HepG2 (cell line): ENCODE data around the gene MAPK4. TPM values are rescaled to one million over a fixed set of nuclear protein-coding genes. Genes with fewer than 3 reads are reported as not detected.

Source experiments
- ATAC-seq: fragments of 200-7000 bp; cut with Tn5 transposase; 3 replicates; pipeline ENCODE4 v1.9.1; 2020; ENCODE audit warnings: mild to moderate bottlenecking, moderate library complexity
- BruUV-seq: library from RNA; stranded (reverse); fragments of 400-500 nt; replicated peaks from 2 replicates; lab custom pipeline; 2021; lab: Mats Ljungman, UMichigan
- CTCF ChIA-PET: fragments of 300-600 bp; formaldehyde crosslinking; extraction: SDS; loops from one replicate; lab custom pipeline; 2021; ENCODE audit warnings: low total read pairs, inconsistent platforms, low intra/inter-chr PET ratio; lab: Yijun Ruan, JAX
- POLR2A ChIA-PET: fragments of 350-600 bp; sonication (Branson Sonifier 250); formaldehyde crosslinking; loops from one replicate; lab custom pipeline; 2020; ENCODE audit warnings: antibody characterized with exemption, inconsistent platforms; lab: Yijun Ruan, JAX
- DNase-seq: peaks from one replicate; pipeline ENCODE4 v3.0.0-alpha.2; 2015; ENCODE audit warnings: low spot score
- FAIRE-seq: peaks from 3 replicates; lab custom pipeline; 2011; peaks lifted over from hg19 to GRCh38; lab: Jason Lieb, UNC
- H2AFZ ChIP-seq: one replicate; pipeline ENCODE4 v1.6.1; 2011; ENCODE audit warnings: low read length, inconsistent platforms
- H3K27ac ChIP-seq: fragments of 300-600 bp; 3 replicates; pipeline ENCODE4 v1.8.0; 2011; ENCODE audit warnings: mixed run types, mild to moderate bottlenecking, mixed read lengths, low read length, inconsistent platforms; ENCODE audit not compliant: insufficient read depth; ENCODE audit errors: extremely low read length
- H3K27me3 ChIP-seq, 2 experiments: fragments of 200-600 bp in 1 of 2; 2 replicates in 1 of 2; 3 replicates in 1 of 2; pipeline versions ENCODE4 v1.6.0 to v1.8.0; 2011; ENCODE audit warnings: low read length in 2 of 2, mild to moderate bottlenecking in 2 of 2, moderate library complexity in 2 of 2, inconsistent platforms in 1 of 2; ENCODE audit not compliant: insufficient read depth in 2 of 2, control insufficient read depth in 1 of 2
- H3K36me3 ChIP-seq, 2 experiments: fragments of 200-600 bp in 1 of 2; replicated peaks in 1 of 2; 2 replicates in 1 of 2; 3 replicates in 1 of 2; pipeline versions ENCODE4 v1.5.1 to v1.8.0; 2011; ENCODE audit warnings: low read length in 2 of 2, inconsistent platforms in 1 of 2; ENCODE audit not compliant: insufficient read depth in 2 of 2, control insufficient read depth in 1 of 2
- H3K4me1 ChIP-seq: 2 replicates; pipeline ENCODE4 v1.5.1; 2012; ENCODE audit warnings: low read length, inconsistent platforms; ENCODE audit not compliant: insufficient read depth
- H3K4me2 ChIP-seq: 2 replicates; pipeline ENCODE4 v1.6.0; 2011; ENCODE audit warnings: low read depth, low read length, inconsistent platforms
- H3K4me3 ChIP-seq, 3 experiments: fragments of 200-600 bp in 1 of 3; sonication (generic), shearing (Covaris generic) in 1 of 3; replicated peaks in 1 of 3; 2 replicates each; pipeline ENCODE4 v1.5.1; 2011 to 2016; ENCODE audit warnings: low read length in 3 of 3, inconsistent platforms in 2 of 3, low read depth in 2 of 3, mild to moderate bottlenecking in 2 of 3, control low read depth in 1 of 3, mixed read lengths in 1 of 3; ENCODE audit not compliant: insufficient read depth in 1 of 3
- H3K79me2 ChIP-seq: one replicate; pipeline ENCODE4 v1.6.1; 2011; ENCODE audit warnings: low read length, inconsistent platforms; ENCODE audit not compliant: insufficient read depth
- H3K9ac ChIP-seq: 2 replicates; pipeline ENCODE4 v1.6.0; 2011; ENCODE audit warnings: mild to moderate bottlenecking, low read depth, low read length, inconsistent platforms; ENCODE audit not compliant: insufficient read depth
- H3K9me3 ChIP-seq: 2 replicates; pipeline ENCODE4 v1.5.1; 2012; ENCODE audit warnings: mild to moderate bottlenecking, low read length
- H4K20me1 ChIP-seq: 2 replicates; pipeline ENCODE4 v1.6.0; 2011; ENCODE audit warnings: inconsistent platforms, mild to moderate bottlenecking, low read length, moderate library complexity; ENCODE audit not compliant: insufficient read depth
- ATF2 ChIP-seq: sonication (generic); formaldehyde crosslinking; IDR thresholded peaks from 2 replicates; pipeline ENCODE4 v1.4.0; 2020; ENCODE audit warnings: missing genetic modification reagents
- BCL6 ChIP-seq: IDR thresholded peaks from 2 replicates; pipeline ENCODE4 v1.6.1; 2016; ENCODE audit warnings: missing genetic modification reagents, missing compliant biosample characterization
- CC2D1A ChIP-seq: sonication (generic); formaldehyde crosslinking; IDR thresholded peaks from 2 replicates; pipeline ENCODE4 v1.8.1; 2023; ENCODE audit warnings: mild to moderate bottlenecking, missing genetic modification reagents
- EEA1 ChIP-seq: sonication (generic); formaldehyde crosslinking; IDR thresholded peaks from 2 replicates; pipeline ENCODE4 v1.5.1; 2020; ENCODE audit warnings: mild to moderate bottlenecking, missing genetic modification reagents, borderline replicate concordance
- GZF1 ChIP-seq: sonication (generic); formaldehyde crosslinking; IDR thresholded peaks from 2 replicates; pipeline ENCODE4 v1.5.1; 2020; ENCODE audit warnings: mild to moderate bottlenecking, missing genetic modification reagents
- HMGXB4 ChIP-seq, 2 experiments: sonication (generic) in 1 of 2; formaldehyde crosslinking in 1 of 2; IDR thresholded peaks; 2 replicates each; pipeline versions ENCODE4 v1.4.0 to v1.6.1; 2018 to 2020; ENCODE audit warnings: missing genetic modification reagents in 2 of 2, borderline replicate concordance in 1 of 2, low read depth in 1 of 2, mild to moderate bottlenecking in 1 of 2, missing biosample characterization in 1 of 2
- ISX ChIP-seq: sonication (generic); formaldehyde crosslinking; conservative IDR thresholded peaks from 2 replicates; pipeline ENCODE4 v1.5.0; 2020; ENCODE audit warnings: missing genetic modification reagents
- KDM6A ChIP-seq: IDR thresholded peaks from 2 replicates; pipeline ENCODE4 v1.6.1; 2016; ENCODE audit warnings: low read depth
- NFAT5 ChIP-seq: sonication (generic); formaldehyde crosslinking; IDR thresholded peaks from 2 replicates; pipeline ENCODE4 v1.4.0; 2020; ENCODE audit warnings: missing genetic modification reagents
- PHF21A ChIP-seq: sonication (generic); formaldehyde crosslinking; IDR thresholded peaks from 2 replicates; pipeline ENCODE4 v1.5.0; 2020; ENCODE audit warnings: mild to moderate bottlenecking, missing genetic modification reagents
- XBP1 ChIP-seq: sonication (generic); formaldehyde crosslinking; IDR thresholded peaks from 2 replicates; pipeline ENCODE4 v1.5.0; 2020; ENCODE audit warnings: missing genetic modification reagents
- ZBTB8A ChIP-seq: sonication (generic); formaldehyde crosslinking; IDR thresholded peaks from 2 replicates; pipeline ENCODE4 v1.4.0; 2020; ENCODE audit warnings: mild to moderate bottlenecking, low read depth, missing genetic modification reagents, borderline replicate concordance
- ZNF282 ChIP-seq: fragments of 450-650 bp; IDR thresholded peaks from 2 replicates; pipeline ENCODE4 v1.6.1; 2018; ENCODE audit not compliant: partially characterized antibody
- ZNF780A ChIP-seq: sonication (generic); formaldehyde crosslinking; IDR thresholded peaks from 2 replicates; pipeline ENCODE4 v1.8.0; 2022; ENCODE audit warnings: mild to moderate bottlenecking, missing genetic modification reagents, moderate library complexity
- WGBS: methylation state at CpG from one replicate; pipeline ENCODE4 v1.1.6; 2017; ENCODE audit warnings: low lambda C conversion rate; 5-methylcytosine and 5-hydroxymethylcytosine counted together
- in situ Hi-C: cut with HindIII; loops from 2 replicates; pipeline ENCODE4 v1.10.0; 2017; ENCODE audit warnings: low pct_unique_long_range_greater_than_20kb; ENCODE audit not compliant: extremely low pct_ligation_motif_present
- intact Hi-C: fragments of 100-400 bp; cut with micrococcal nuclease; formaldehyde crosslinking; loops from one replicate; pipeline ENCODE4 v1.10.0; 2022; ENCODE audit not compliant: unreplicated experiment
- polyA plus RNA-seq, 8 experiments: library from polyadenylated mRNA; depleted of rRNA in 3 of 8; stranded (reverse) in 7 of 8; unstranded in 1 of 8; fragments of >200 nt; fragmentation: Illumina TruSeq in 4 of 8; extraction: Trizol in 4 of 8; gene quantifications; 2 replicates each; pipeline versions ENCODE4 v1.2.1 to v1.2.3, GENCODE V29; 2011 to 2016; ENCODE audit warnings: low read depth in 4 of 8, missing spikeins in 1 of 8, mixed read lengths in 1 of 8; ENCODE audit not compliant: insufficient read depth in 1 of 8
- total RNA-seq, 5 experiments: library from RNA; depleted of rRNA; stranded (reverse); fragments of >200 nt; fragmentation: Illumina TruSeq; extraction: Trizol; gene quantifications; 2 replicates each; pipeline ENCODE4 v1.2.3, GENCODE V29; 2016; ENCODE audit warnings: low read depth in 1 of 5
- TF ChIP-seq, protein P1 (sequence below): sonication (generic); formaldehyde crosslinking; IDR thresholded peaks from 2 replicates; pipeline ENCODE4 v1.5.0; 2020; ENCODE audit warnings: mild to moderate bottlenecking, missing genetic modification reagents, borderline replicate concordance

MAPK4 gene
- total and polyA plus RNA-seq, 2 of the 13 experiments (the other 11 are each of a cell fraction or from before 2014, with no cell fraction given) = not detected

DNA sequence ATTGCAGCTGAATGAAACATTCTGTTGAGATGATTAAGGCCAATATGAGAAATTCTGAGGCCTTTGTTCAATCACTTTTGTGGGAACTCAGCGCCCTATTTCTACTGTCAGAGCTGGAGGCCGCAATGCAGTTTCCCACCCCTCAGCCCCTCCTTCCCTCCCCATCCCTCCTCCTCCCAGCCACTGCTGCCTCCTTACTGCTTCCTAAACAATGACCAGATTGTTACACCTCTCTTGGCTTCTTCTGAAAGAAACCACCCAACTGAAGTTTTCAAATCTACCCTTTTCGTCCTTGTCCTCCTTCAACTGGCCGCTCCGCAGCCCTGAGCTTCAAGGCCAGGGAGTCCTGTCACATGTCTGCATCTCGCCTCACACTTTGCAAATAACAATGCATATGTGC is 36.7 kb upstream of the MAPK4 start:
- WGBS = 52% methylated on average over 6 of the region's 6 CpGs
- TF ChIP-seq ZBTB8A (CRISPR knock-in tag) (no peak), ZNF282 (no peak), GZF1 (CRISPR knock-in tag) (no peak), CC2D1A (CRISPR knock-in tag) (no peak), NFAT5 (CRISPR knock-in tag) (no peak), ISX (CRISPR knock-in tag) (no peak), EEA1 (CRISPR knock-in tag) (no peak), XBP1 (no peak), BCL6 (CRISPR knock-in tag) (no peak), ATF2 (no peak), ZNF780A (no peak), KDM6A (CRISPR knock-in tag) (no peak), PHF21A (CRISPR knock-in tag) (no peak), HMGXB4 (CRISPR knock-in tag; IDR thresholded peaks at IDR 0.05; ENCODE audit: borderline replicate concordance in 1 of 2, low read depth in 1 of 2) (no peak)
- TF ChIP-seq, protein P1, sequence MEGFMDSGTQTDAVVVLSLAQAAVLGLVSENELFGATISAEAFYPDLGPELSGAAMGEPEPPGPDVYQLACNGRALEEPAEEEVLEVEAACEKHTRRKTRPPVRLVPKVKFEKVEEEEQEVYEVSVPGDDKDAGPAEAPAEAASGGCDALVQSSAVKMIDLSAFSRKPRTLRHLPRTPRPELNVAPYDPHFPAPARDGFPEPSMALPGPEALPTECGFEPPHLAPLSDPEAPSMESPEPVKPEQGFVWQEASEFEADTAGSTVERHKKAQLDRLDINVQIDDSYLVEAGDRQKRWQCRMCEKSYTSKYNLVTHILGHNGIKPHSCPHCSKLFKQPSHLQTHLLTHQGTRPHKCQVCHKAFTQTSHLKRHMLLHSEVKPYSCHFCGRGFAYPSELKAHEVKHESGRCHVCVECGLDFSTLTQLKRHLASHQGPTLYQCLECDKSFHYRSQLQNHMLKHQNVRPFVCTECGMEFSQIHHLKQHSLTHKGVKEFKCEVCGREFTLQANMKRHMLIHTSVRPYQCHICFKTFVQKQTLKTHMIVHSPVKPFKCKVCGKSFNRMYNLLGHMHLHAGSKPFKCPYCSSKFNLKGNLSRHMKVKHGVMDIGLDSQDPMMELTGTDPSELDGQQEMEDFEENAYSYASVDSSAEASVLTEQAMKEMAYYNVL (CRISPR knock-in tag) = no peak

More for the DNA sequence above, 36.7 kb upstream of the MAPK4 start:
- no TSS peak for BruUV-seq
- Histone ChIP-seq H2AFZ (no peak overlapping the region), H4K20me1 (no peaks in the 10 kb centered on the region), H3K9ac (no peak overlapping the region), H3K4me3 (no peak overlapping the region), H3K9me3 (no peaks in the 10 kb centered on the region), H3K4me1 (no peaks in the 10 kb centered on the region), H3K27ac (no peak overlapping the region), H3K79me2 (no peaks in the 10 kb centered on the region), H3K4me2 (no peak overlapping the region), H3K27me3 (0 out of 5 replicates have a peak, but pooled peaks cover 0 to 7% of the 10 kb centered on the region in 2 experiments), H3K36me3 (no peaks in the 10 kb centered on the region)
- CTCF ChIA-PET = no interaction called here
- FAIRE-seq (no peak), ATAC-seq (no peak), DNase-seq (no peak)
- intact Hi-C loops = no loop called here
- POLR2A ChIA-PET = no interaction called here
- in situ Hi-C loops = no loop called here
